Natural killer cell (primary cell): ENCODE measurements around the gene SULF2. TPM values are rescaled to one million over a fixed set of nuclear protein-coding genes. Genes with fewer than 3 reads are reported as not detected.

Source experiments
- ATAC-seq, 3 donors: fragments of 150-1000 bp in 2 of 3; fragments of 200-7000 bp in 1 of 3; cut with Tn5 transposase; 1 replicate in 1 of 3; 2 replicates in 2 of 3; pipeline ENCODE4 v1.10.0; 2021; ENCODE audit warnings: mild to moderate bottlenecking in 2 of 3, moderate library complexity in 2 of 3
- DNase-seq, 2 donors: peaks; one replicate each; pipeline versions ENCODE4 v3.0.0 to v3.0.0-alpha.2; 2013 to 2021; ENCODE audit warnings: mixed read lengths in 1 of 2
- H3K27ac ChIP-seq: one replicate; pipeline ENCODE4 v1.5.1; 2013; ENCODE audit warnings: mild to moderate bottlenecking, low read length
- H3K27me3 ChIP-seq: one replicate; pipeline ENCODE4 v1.6.1; 2013; ENCODE audit warnings: low read length; ENCODE audit not compliant: control insufficient read depth, insufficient read depth
- H3K36me3 ChIP-seq: one replicate; pipeline ENCODE4 v1.6.1; 2013; ENCODE audit warnings: low read length; ENCODE audit not compliant: control insufficient read depth, insufficient read depth
- H3K4me1 ChIP-seq: one replicate; pipeline ENCODE4 v1.6.1; 2013; ENCODE audit warnings: low read length; ENCODE audit not compliant: control insufficient read depth, insufficient read depth
- H3K4me3 ChIP-seq: one replicate; pipeline ENCODE4 v1.5.1; 2013; ENCODE audit warnings: low read length
- H3K9me3 ChIP-seq: one replicate; pipeline ENCODE4 v1.6.1; 2013; ENCODE audit warnings: low read length; ENCODE audit not compliant: control insufficient read depth, insufficient read depth
- H3K27ac Mint-ChIP-seq, 2 donors: one replicate each; pipeline ENCODE4 v1.8.0; 2022; ENCODE audit warnings: mild to moderate bottlenecking in 2 of 2, mixed read lengths in 2 of 2, moderate library complexity in 1 of 2
- H3K27me3 Mint-ChIP-seq, 2 donors: one replicate each; pipeline ENCODE4 v1.8.0; 2022; ENCODE audit warnings: low read depth in 2 of 2, mixed read lengths in 2 of 2
- H3K36me3 Mint-ChIP-seq: one replicate; pipeline ENCODE4 v1.8.0; 2022; ENCODE audit warnings: mixed read lengths
- H3K4me1 Mint-ChIP-seq, 2 donors: one replicate each; pipeline ENCODE4 v1.8.0; 2022; ENCODE audit warnings: mixed read lengths in 2 of 2
- H3K4me3 Mint-ChIP-seq: one replicate; pipeline ENCODE4 v1.8.0; 2022; ENCODE audit warnings: mild to moderate bottlenecking, moderate library complexity, mixed read lengths
- H3K9me3 Mint-ChIP-seq, 2 donors: one replicate each; pipeline ENCODE4 v1.8.0; 2022; ENCODE audit warnings: mixed read lengths in 2 of 2
- CTCF ChIP-seq: fragments of 200-600 bp; IDR thresholded peaks from one replicate; pipeline ENCODE4 v1.8.0; 2022; ENCODE audit warnings: antibody characterized with exemption
- WGBS: methylation state at CpG from one replicate; pipeline ENCODE4 v1.1.7; 2013; ENCODE audit warnings: missing lambda C conversion rate; ENCODE audit not compliant: insufficient coverage; 5-methylcytosine and 5-hydroxymethylcytosine counted together
- intact Hi-C: fragments of 100-400 bp; cut with micrococcal nuclease; formaldehyde crosslinking; loops from one replicate; pipeline ENCODE4 v1.14.2; 2022
- total RNA-seq, 4 donors: library from RNA; stranded (reverse); fragments of 120-200 nt in 1 of 4; gene quantifications; one replicate each; pipeline versions ENCODE4 v1.2.3 to v1.2.4, GENCODE V29; 2013 to 2022

SULF2 gene
- total RNA-seq, 3 donors from 2014 or later (not counting 1 experiment from before 2014, with no cell fraction given) = 8.1 to 48.7 (median 12.3) TPM

- ATAC-seq (peak in 1 of 3 donors; percentile 52), DNase-seq (no peak)
- Histone ChIP-seq H3K9me3 (no peaks in the 10 kb centered on the region), H3K27me3 (no peaks in the 10 kb centered on the region), H3K36me3 (no peaks in the 10 kb centered on the region), H3K27ac (no peak overlapping the region), H3K4me3 (no peak overlapping the region), H3K4me1 (peaks cover 7% of the 10 kb centered on the region)
- TF ChIP-seq CTCF = no peak
- intact Hi-C loops = no loop called here
- H3K4me1 Mint-ChIP-seq = peaks cover 0 to 4% of the 10 kb centered on the region in 2 donors
- WGBS = 81% methylated on average over 6 of the region's 10 CpGs
- H3K27me3 Mint-ChIP-seq = peaks cover 29% of the 10 kb centered on the region in 2 donors
- no peak overlapping the region for H3K27ac Mint-ChIP-seq
- no peaks in the 10 kb centered on the region for H3K36me3 Mint-ChIP-seq
- no peaks in the 10 kb centered on the region for H3K9me3 Mint-ChIP-seq
- no peak overlapping the region for H3K4me3 Mint-ChIP-seq
Observed at GRCh38 chr20:47789764-47790579, 4.7 kb upstream of the SULF2 start.

- 87% methylated on average over 12 of the region's 12 CpGs for WGBS
- H3K9me3 ChIP-seq = no peaks in the 10 kb centered on the region
- peaks cover 0 to 4% of the 10 kb centered on the region in 2 donors for H3K4me1 Mint-ChIP-seq
- peaks cover 32% of the 10 kb centered on the region in 2 donors for H3K27me3 Mint-ChIP-seq
- no peak overlapping the region for H3K27ac Mint-ChIP-seq
- no peaks in the 10 kb centered on the region for H3K36me3 Mint-ChIP-seq
- no peaks in the 10 kb centered on the region for H3K9me3 Mint-ChIP-seq
- intact Hi-C loops = no loop called here
- no peak overlapping the region for H3K27ac ChIP-seq
- H3K4me3 Mint-ChIP-seq = no peak overlapping the region
- DNase-seq = no peak
- H3K27me3 ChIP-seq = no peaks in the 10 kb centered on the region
- peaks cover 9% of the 10 kb centered on the region for H3K4me1 ChIP-seq
- H3K4me3 ChIP-seq = no peak overlapping the region
- no peak for TF ChIP-seq CTCF
- no peak for ATAC-seq
- no peaks in the 10 kb centered on the region for H3K36me3 ChIP-seq
Observed at GRCh38 chr20:47789081-47789763, 3.9 kb upstream of the SULF2 start.

- Mint-ChIP-seq H3K4me3 (no peak overlapping the region), H3K9me3 (no peaks in the 10 kb centered on the region), H3K36me3 (no peaks in the 10 kb centered on the region), H3K27me3 (peaks cover 37% of the 10 kb centered on the region in 2 donors), H3K4me1 (peaks cover 0 to 4% of the 10 kb centered on the region in 2 donors), H3K27ac (no peak overlapping the region)
- Histone ChIP-seq H3K4me1 (peaks cover 9% of the 10 kb centered on the region), H3K36me3 (no peaks in the 10 kb centered on the region), H3K9me3 (no peaks in the 10 kb centered on the region), H3K27me3 (no peaks in the 10 kb centered on the region), H3K27ac (no peak overlapping the region), H3K4me3 (no peak overlapping the region)
- DNase-seq (no peak), ATAC-seq (no peak)
- TF ChIP-seq CTCF = no peak
- WGBS = 83% methylated on average over 11 of the region's 11 CpGs
- intact Hi-C loops = no loop called here
Observed at GRCh38 chr20:47788741-47789080, 3.4 kb upstream of the SULF2 start.
